ENCODE measurements around the gene GAS1.

DNA sequence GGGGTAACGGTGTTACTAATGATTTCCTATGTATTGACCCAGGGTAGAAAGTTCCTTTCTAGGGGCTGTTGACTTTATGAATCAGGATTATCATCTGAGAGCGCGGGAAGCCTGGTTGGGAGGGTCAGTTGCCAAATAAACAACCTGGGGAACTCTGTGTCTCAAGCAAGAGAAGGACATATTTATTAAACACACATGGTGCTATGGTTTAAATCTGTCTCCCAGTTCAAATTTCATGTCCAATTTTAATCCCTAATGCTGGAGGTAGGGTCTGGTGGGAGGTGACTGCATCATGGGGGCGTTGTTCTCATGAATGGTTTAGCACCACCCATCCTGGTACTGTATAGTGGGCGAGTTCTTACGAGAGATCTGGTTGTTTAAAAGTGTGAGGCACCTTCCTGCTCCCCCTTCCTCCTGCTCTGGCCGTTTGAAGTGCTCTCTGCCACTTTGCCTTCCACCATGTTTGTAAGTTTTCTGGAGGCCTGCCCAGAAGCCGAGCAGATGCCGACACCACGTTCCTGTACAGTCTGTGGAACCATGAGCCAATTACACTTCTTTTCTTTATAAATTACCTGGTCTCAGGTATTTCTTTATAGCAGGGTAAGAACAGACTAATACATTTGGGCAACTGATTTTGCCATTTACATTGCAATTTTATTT lies 19.7 kb upstream of the GAS1 start:
- TF ChIP-seq ZNF274 (IDR thresholded peaks at IDR 0.05; ENCODE audit: low read depth, low read length): no peak
- TF ChIP-seq CTCF (IDR thresholded peaks at IDR 0.05 in 2 of 3, conservative IDR thresholded peaks at IDR 0.05 in 1 of 3; ENCODE audit: borderline replicate concordance in 1 of 3, insufficient read depth in 1 of 3, low read depth in 2 of 3, low read length in 2 of 3): no peak
- TF ChIP-seq MAX (IDR thresholded peaks at IDR 0.05): no peak
- no peak for TF ChIP-seq POLR2AphosphoS5 (IDR thresholded peaks at IDR 0.05; ENCODE audit: low read depth, low read length)
- TF ChIP-seq EZH2 (IDR thresholded peaks at IDR 0.05): no peak
- TF ChIP-seq, protein P1, sequence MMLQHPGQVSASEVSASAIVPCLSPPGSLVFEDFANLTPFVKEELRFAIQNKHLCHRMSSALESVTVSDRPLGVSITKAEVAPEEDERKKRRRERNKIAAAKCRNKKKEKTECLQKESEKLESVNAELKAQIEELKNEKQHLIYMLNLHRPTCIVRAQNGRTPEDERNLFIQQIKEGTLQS (IDR thresholded peaks at IDR 0.05): no peak

All from HCT116 (cell line).